ENCODE measurements around the gene NMT1. TPM values are rescaled to one million over a fixed set of nuclear protein-coding genes. Genes with fewer than 3 reads are reported as not detected.
A peak's percentile ranks its signal among the peaks of the same experiment; 100 is the strongest.
"Not testable (repeated sequence)": the region's sequence is repeated elsewhere in the genome, so short reads cannot be mapped to it uniquely, and the experiment has no call there.

The NMT1 gene
- total RNA-seq, 1 experiment from 2014 or later = 80.8 TPM

GRCh38 chr17:45036691-45037090, 24.4 kb upstream of the NMT1 start:
- DNase-seq (ENCODE audit: low read depth) = no peak

DNA sequence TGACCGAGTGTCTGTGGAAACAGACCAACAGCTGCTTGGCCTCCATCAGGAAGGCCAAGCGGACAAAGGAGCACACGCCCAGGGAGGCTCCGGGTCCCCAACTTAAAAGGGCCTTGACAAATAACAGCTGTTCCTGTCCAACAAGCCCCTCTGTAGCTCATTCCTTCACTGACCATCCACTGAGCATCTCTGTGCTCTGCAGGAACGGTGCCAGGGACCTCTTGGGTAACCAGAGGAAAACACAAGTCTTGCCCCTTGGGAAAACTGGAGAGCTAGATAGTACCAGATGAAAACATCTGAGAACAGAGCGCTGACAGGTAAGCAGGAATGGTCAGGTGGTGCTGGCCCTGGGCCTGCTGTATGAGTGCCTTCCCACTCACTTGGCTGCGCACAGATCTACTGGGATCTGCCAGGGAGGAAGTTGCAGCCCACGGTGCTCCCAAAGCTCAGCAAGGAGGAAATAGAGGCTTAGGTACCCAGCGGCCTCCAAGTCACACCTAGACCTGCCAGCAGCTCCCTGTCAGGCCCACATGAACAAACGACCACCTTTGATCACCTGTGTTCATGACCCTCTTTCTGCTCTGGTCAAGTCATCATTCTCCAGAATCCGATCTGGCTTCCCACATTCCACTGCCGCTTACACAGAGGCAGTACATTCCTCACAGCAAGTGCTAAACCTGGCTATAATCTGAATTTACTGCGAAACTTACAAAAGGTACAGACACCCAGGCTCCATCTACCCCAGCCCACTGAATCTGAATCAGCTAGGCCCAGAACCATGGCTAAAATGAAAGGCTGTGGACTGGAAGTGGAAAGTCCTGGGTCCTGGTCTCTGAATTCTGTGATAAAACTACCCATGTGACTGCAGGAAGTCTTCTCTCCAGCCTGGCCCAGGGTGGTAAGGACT, 22.1 kb upstream of the NMT1 start:
- DNase-seq (ENCODE audit: low read depth) = peak; percentile 86

DNA sequence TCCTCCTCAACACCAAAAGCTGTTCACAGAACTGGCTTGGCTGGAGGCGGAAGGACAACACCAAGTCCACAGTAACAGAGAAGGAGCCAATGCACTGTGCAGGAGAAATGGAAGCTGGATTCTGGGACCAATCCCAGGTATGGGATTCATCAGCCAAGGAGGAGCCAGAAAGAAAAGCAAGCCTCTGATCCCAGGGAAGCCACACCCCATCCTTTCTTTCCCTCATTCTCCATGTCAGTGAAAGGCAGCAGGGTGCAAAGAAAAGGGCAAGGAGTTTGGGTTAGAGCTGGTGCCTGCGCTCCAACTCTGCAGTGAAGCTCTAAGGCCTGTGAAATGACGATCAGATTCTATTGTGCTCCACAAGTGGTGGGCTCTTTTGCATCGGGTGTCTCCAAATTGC, 20.7 kb upstream of the NMT1 start:
- DNase-seq (ENCODE audit: low read depth) = no peak

GRCh38 chr17:45042346-45043120, 18.6 kb upstream of the NMT1 start:
- no peak for DNase-seq (ENCODE audit: low read depth)

DNA sequence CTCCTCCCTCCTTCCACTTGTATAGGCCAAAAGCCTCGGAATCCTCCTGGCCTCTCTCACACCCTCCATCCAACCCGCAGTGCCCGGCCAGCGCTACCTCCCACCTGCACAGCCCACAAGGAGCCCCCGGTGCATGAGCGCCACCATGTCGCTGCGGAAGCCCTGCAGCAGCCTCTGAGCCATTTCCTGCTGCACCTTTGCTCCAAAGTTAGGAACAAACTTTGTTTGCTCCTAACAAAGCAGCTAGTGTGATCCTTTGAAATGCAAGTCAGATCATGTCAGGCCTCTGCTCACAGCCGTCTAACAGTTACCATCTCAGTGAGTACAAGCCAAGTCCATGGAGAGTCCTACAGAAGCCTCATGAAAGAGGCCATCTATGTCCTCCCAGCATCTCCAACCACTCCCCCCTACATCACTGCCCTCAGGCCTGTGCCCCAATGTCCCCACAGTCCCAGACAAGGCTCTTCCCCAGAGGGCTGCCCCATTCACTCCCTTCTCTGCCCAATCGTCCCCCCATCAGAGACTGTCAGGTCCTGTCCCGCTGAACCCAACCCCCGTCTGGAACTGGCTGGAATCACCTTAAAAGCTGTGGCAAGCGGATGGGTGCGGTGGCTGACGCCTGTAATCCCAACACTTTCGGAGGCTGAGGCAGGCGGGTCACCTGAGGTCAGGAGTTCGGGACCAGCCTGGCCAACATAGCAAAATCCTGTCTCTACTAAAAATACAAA, 17.1 kb upstream of the NMT1 start:
- DNase-seq (ENCODE audit: low read depth) = no peak

DNA sequence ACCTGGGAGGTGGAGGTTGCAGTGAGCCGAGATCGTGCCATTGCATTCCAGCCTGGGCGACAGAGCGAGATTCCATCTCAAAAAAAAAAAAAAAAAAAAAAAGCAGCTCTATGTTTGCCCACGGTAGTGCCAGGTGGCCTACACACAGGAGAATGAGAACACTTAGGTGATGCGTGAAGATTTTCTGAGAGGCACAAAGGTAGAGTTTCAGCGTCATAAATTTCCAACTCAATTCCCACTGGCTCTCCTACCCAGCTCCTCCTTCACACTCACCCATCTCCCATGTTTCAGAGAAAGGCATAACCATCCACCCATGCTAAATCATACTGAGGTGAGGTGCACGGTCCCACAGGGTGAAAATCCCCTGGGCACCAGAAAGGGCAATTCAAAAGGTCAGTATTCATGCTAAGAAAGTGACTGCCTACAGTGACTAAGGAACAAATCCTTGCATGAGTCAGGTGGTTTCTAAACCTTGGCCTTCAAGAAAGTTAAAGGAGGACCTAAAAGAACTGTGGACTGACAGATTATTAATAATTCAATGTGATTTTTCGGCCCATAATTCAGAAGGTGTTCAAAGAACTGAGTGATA, 14.5 kb upstream of the NMT1 start:
- peak; percentile 34 for DNase-seq (ENCODE audit: low read depth)

- no peak for DNase-seq (ENCODE audit: low read depth)
Observed at GRCh38 chr17:45048795-45049563, 12.1 kb upstream of the NMT1 start.

DNA sequence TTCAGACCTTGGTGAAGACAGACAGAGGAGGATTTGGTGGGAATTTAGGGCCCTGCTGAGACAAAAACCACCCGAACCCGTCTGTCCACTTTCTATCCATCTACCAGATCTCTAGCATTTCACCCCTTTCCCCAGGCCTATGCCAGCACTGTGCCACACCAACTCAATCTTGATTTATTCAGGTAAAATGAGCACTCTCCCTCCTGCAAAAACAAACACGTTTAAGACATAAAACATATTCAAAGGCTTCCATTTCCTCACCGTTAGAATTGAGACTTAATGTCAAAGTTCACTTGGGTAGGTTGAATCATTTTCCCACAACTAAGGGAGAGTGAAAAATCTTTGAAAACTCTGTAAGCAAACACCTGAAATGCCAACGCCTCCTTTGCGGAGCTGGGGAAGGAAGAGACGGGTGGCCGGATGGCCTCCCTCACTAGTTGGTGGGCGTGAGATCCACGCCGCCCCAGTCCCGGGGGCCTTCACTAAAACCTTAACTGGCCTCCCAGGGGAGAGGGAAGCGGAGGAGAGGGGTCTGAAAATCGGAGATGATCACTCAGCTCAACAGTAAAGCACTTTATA, 10.5 kb upstream of the NMT1 start:
- peak; percentile 21 for DNase-seq (ENCODE audit: low read depth)

DNA sequence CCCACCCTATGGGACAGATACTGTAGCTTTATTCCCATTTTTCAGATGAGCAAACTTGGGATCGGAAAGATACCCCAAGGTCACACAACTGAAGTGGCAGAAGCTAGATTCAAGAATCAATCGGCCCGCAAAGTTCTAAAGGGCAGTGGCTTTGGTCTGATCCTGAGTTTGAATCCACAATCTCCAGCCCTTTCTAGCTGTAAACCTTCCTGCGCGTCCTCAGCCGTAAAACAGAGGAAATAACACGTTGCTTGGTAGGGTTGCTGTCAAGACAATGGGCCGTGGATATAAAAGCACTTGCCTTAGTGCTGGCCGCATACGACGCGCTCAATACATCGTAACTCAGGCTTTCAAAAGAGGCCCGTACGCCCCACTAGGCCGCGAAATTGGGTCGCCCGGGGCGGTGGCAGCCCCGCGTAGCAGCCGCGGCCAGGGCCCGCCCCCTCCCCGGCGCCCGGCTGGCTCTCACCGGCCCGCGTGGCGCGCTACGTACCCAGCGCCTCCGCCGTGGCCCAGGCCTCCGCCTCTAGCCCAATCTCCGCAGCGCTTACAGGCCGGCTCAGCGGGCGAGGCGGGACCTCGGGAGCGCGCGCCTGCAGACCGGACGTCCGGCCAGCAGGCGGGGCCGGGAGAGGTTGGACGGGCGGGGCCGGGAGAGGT, 9.9 kb upstream of the NMT1 start, which contains the start of gene DCAKD:
DCAKD (minus strand) TSS at position 573 of the 660 bp plus-strand sequence. CDS start 16,747 bp downstream, outside the sequence.
- DNase-seq (ENCODE audit: low read depth) = peak; percentile 93

DNA sequence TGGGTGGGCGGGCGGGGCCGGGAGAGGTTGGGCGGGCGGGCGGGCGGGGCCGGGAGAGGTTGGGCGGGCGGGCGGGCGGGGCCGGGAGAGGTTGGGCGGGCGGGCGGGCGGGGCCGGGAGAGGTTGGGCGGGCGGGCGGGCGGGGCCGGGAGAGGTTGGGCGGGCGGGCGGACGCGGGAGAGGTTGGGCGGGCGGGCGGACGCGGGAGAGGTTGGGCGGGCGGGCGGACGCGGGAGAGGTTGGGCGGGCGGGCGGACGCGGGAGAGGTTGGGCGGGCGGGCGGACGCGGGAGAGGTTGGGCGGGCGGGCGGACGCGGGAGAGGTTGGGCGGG, 9.4 kb upstream of the NMT1 start:
- not testable (repeated sequence) for DNase-seq (ENCODE audit: low read depth)

GRCh38 chr17:45052052-45052772, 8.9 kb upstream of the NMT1 start:
- peak; percentile 49 for DNase-seq (ENCODE audit: low read depth)

- DNase-seq (ENCODE audit: low read depth) = no peak
Observed at GRCh38 chr17:45060382-45060796, 728 bp upstream of the NMT1 start.

GRCh38 chr17:45061606-45062205, 589 bp downstream of the NMT1 start:
- DNase-seq (ENCODE audit: low read depth) = no peak

GRCh38 chr17:45063198-45063597, 2.1 kb downstream of the NMT1 start:
- no peak for DNase-seq (ENCODE audit: low read depth)

DNA sequence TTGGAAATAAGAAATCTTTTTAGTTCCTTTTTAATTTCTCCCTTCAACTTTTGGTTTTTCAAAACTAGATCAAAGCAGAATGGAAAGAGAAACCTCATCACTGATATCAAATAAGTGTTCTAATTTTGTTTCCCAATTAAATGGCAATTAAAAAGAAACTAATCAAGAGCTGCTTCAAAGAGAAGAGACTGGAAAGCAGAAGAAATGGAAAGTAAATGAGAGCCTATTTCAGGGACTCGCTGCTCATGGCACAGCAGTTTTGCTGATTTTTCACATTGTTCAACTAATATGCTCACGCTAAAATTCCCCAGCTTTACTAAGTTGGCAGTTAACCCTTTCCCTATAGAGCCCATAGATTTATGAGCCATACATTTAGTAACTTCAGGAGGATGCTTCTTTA, 6.5 kb downstream of the NMT1 start:
- DNase-seq (ENCODE audit: low read depth) = no peak

DNA sequence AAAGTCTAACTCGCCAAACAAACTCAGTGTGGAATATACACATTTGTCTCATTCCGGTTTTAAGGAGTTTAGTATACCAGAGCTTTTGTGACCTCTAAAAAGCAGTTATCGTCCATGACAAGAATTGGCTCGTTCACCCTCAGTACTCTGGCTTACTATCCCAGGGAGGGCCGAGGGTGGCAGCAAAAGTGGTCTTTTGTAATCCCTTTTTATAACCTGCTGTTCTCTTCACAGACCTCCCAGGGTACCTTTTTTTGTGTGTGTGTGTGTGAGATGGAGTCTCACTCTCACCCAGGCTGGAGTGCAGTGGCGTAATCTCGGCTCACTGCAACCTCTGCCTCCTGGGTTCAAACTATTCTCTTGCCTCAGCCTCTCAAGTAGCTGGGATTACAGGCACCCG, 8.9 kb downstream of the NMT1 start:
- no peak for DNase-seq (ENCODE audit: low read depth)

DNA sequence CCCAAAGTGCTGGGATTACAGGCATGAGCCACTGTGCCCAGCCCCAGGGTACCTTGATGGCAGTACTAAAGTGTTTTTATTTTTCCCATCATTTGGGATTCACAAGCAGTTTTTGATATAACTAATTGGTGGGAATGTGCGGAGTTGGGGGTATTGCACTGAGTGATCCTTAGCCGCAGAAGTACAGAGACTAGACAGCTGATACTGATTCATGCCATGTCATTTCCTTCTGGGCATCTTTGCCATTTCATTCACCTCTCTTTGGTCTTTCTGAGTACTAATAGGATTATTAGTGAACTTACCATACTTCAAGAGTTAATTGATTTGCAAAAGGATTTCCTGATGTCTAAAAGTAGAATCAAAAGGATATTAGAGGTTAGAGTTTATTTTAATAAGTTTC, 9.7 kb downstream of the NMT1 start:
- DNase-seq (ENCODE audit: low read depth) = peak; percentile 15

DNA sequence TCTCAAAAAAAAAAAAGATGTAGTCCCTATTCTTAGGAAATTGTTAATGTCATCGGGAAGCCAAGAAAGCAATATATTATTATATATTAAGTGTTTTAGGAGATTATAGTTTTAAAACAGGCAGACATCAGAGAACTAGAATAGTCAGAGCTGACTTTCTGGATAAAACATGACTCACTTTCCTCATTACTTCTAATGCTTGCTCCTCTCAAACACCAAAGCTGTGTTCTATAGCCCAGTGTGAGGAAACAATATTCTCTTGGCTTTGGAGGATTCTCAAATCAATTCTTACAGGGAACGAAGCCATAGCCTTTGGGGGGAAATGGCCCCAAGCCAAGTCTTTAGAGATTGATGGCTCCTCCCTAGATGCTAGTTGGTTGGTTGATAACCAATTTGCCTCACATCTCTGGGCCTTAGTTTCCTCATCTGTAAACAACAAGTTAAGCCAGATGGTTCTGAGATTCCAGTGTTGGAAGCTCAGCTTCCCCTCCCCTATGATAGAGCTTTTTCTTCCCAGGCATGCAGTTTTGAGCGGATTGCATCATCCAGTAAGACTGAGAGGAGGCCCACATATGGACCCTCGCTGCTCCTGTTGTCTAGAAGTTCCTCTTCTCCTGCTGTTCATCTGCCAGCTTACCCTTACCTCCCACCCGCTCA, 12.4 kb downstream of the NMT1 start:
- DNase-seq (ENCODE audit: low read depth) = no peak

Data from LHCN-M2 (cell line).